ENCODE data around the gene ACOT9. TPM values are rescaled to one million over a fixed set of nuclear protein-coding genes. Genes with fewer than 3 reads are reported as not detected.
"Not testable (repeated sequence)": the region's sequence is repeated elsewhere in the genome, so short reads cannot be mapped to it uniquely, and the experiment has no call there.

The ACOT9 gene
- total RNA-seq, 1 donor from 2014 or later: 72.6 TPM

- intact Hi-C loops (cut with DNase I); DNase-seq (ENCODE audit: low spot score): not testable (repeated sequence)
These were observed 82.9 kb downstream of the ACOT9 start for GRCh38 chrX:23660083-23660765.

- DNase-seq (ENCODE audit: low spot score): no peak
- intact Hi-C loops (cut with DNase I): no loop called here
These were observed 83.7 kb downstream of the ACOT9 start for GRCh38 chrX:23659339-23659738.

GRCh38 chrX:23656684-23657083 lies 86.4 kb downstream of the ACOT9 start:
- intact Hi-C loops (cut with DNase I): no loop called here
- DNase-seq (ENCODE audit: low spot score): no peak

GRCh38 chrX:23656091-23656490 lies 87.0 kb downstream of the ACOT9 start:
- intact Hi-C loops (cut with DNase I): no loop called here
- DNase-seq (ENCODE audit: low spot score): no peak

Other genes starting within 250 kb of the ACOT9 start
- 38.5 TPM for gene PRDX4, start 75.8 kb downstream of the ACOT9 start, total RNA-seq
- gene SAT1, start 39.9 kb upstream of the ACOT9 start, total RNA-seq: 156 TPM
- gene APOO, start 164.7 kb upstream of the ACOT9 start, total RNA-seq: 76.4 TPM
- gene CXorf58, start 164.7 kb upstream of the ACOT9 start, total RNA-seq: not detected

All from cardiac septum (tissue), 1 donor.